ENCODE data around the gene KCTD7. TPM values are rescaled to one million over a fixed set of nuclear protein-coding genes. Genes with fewer than 3 reads are reported as not detected.

The KCTD7 gene
- total and polyA plus RNA-seq, 2 of the 4 experiments (the other 2 are of a cell fraction), result 6.1 to 12.8 TPM

DNA sequence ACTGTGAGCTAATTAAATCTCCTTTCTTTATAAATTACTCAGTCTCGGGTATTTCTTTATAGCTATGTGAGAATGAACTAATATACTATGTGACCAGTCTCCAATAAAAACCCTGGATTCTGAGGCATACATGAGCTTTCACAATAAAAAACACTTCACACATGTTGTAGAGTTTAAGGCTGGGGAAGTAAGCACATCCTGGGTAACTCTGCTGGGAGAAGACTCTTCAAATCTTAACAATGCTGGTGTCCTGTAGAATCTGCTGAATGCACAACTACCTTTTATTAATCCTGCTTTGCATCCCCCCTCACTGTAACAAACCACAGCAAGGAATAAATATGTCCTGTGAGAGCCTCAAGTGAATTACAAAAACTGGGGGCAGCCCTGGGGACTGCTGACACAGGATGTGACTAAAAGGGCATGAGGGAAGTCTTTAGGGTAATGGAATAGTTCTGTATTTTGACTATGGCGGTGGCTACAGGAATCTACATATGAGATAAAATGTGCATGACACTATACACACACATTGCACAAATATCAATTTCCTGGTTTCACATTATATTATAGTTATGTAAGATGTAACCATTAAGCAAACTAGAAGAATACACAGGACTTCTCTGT, 45.1 kb upstream of the KCTD7 start:
- no peak overlapping the region for H2AK5ac ChIP-seq (ENCODE audit: low read depth, low read length)
- H2BK20ac ChIP-seq (ENCODE audit: low read depth, low read length), result no peak overlapping the region
- dilution Hi-C loops (cut with HindIII; ENCODE audit: low sequenced_read_pairs, unreplicated experiment), result no loop called here
- in situ Hi-C loops (cut with MboI; ENCODE audit: low sequenced_read_pairs), result no loop called here
- H3K18ac ChIP-seq (ENCODE audit: low read depth, low read length), result no peak overlapping the region
- no peak overlapping the region for H4K91ac ChIP-seq (ENCODE audit: insufficient read depth, low read depth, low read length)
- no peak overlapping the region for H3K9ac ChIP-seq (ENCODE audit: low read depth, low read length)
- peaks cover 90% of the 10 kb centered on the region for H4K20me1 ChIP-seq (ENCODE audit: insufficient read depth, low read length)
- TF ChIP-seq NFE2L2 (IDR thresholded peaks at IDR 0.05; ENCODE audit: low read depth, low read length), result no peak
- TF ChIP-seq MXI1 (IDR thresholded peaks at IDR 0.05; ENCODE audit: borderline replicate concordance, low read depth, low read length), result no peak
- no peak for TF ChIP-seq MAZ (IDR thresholded peaks at IDR 0.05; ENCODE audit: borderline replicate concordance, low read depth, low read length)
- TF ChIP-seq MAFK (IDR thresholded peaks at IDR 0.05; ENCODE audit: low read depth, low read length), result no peak
- TF ChIP-seq POLR2A (IDR thresholded peaks at IDR 0.05; ENCODE audit: low read depth, low read length), result no peak
- TF ChIP-seq CHD1 (IDR thresholded peaks at IDR 0.05; ENCODE audit: low read depth, low read length), result no peak
- no peaks in the 10 kb centered on the region for H3K9me3 ChIP-seq (ENCODE audit: control insufficient read depth, insufficient read depth, low read length)
- DNase-seq (no peak), ATAC-seq (ENCODE audit: low read depth) (no peak)
- no peak overlapping the region for H4K8ac ChIP-seq (ENCODE audit: low read depth in 2 of 2, low read length in 2 of 2)
- H2BK15ac ChIP-seq (ENCODE audit: low read depth, low read length), result no peak overlapping the region
- no peak overlapping the region for H4K5ac ChIP-seq (ENCODE audit: low read depth, low read length)
- H3K4me2 ChIP-seq (ENCODE audit: low read depth, low read length), result no peak overlapping the region
- H2BK120ac ChIP-seq (ENCODE audit: low read depth, low read length), result no peak overlapping the region
- H3K4me3 ChIP-seq (ENCODE audit: insufficient read depth, low read depth, low read length), result no peak overlapping the region
- no peak overlapping the region for H3K23ac ChIP-seq (ENCODE audit: low read depth, low read length)
- H2AFZ ChIP-seq (replicated peaks; ENCODE audit: low read length, poor library complexity), result no peak overlapping the region
- no peak overlapping the region for H3K27ac ChIP-seq (ENCODE audit: insufficient read depth, low read length)
- H3K27me3 ChIP-seq (ENCODE audit: control insufficient read depth, insufficient read depth, low read length), result no peaks in the 10 kb centered on the region
- no peak overlapping the region for H3K4ac ChIP-seq (ENCODE audit: low read depth, low read length)
- H2BK5ac ChIP-seq (ENCODE audit: low read depth, low read length, poor library complexity, severe bottlenecking), result no peak overlapping the region
- no peak overlapping the region for H2AK9ac ChIP-seq (replicated peaks; ENCODE audit: low read depth, low read length, poor library complexity)
- H3K79me1 ChIP-seq (ENCODE audit: low read depth in 1 of 2, low read length in 2 of 2), result peaks cover 7 to 52% of the 10 kb centered on the region in 2 experiments
- BruUV-seq (replicated peaks), result no TSS peak
- ChIA-PET CTCF (no interaction called here), POLR2A (ENCODE audit: unreplicated experiment) (no interaction called here)
- peaks cover 5% of the 10 kb centered on the region for H3K4me1 ChIP-seq (ENCODE audit: control insufficient read depth, insufficient read depth, low read length)
- WGBS, 2 experiments (ENCODE audit: extremely low coverage in 2 of 2, insufficient read length in 1 of 2), result no CpG with 5 or more reads among the region's 2 CpGs
- no peak overlapping the region for H3K14ac ChIP-seq (replicated peaks; ENCODE audit: low read depth, low read length)
- H3K9me1 ChIP-seq (ENCODE audit: insufficient read depth, low read length), result 0 out of 2 replicates have a peak, but pooled peaks cover 12% of the 10 kb centered on the region
- peaks cover 16% of the 10 kb centered on the region for H3K36me3 ChIP-seq (ENCODE audit: control insufficient read depth, insufficient read depth, low read length)
- intact Hi-C loops (cut with micrococcal nuclease), result no loop called here
- H3K56ac ChIP-seq (ENCODE audit: extremely low read depth, insufficient read depth, low read length), result no peak overlapping the region

Data from IMR-90 (cell line).